ENCODE data around the gene COL5A1. TPM values are rescaled to one million over a fixed set of nuclear protein-coding genes. Genes with fewer than 3 reads are reported as not detected.
A peak's percentile ranks its signal among the peaks of the same experiment; 100 is the strongest.
"Not testable (repeated sequence)": the region's sequence is repeated elsewhere in the genome, so short reads cannot be mapped to it uniquely, and the experiment has no call there.

The COL5A1 gene
- total RNA-seq, 4 donors from 2014 or later, result 7.1 to 69.3 (median 16.1) TPM

DNA sequence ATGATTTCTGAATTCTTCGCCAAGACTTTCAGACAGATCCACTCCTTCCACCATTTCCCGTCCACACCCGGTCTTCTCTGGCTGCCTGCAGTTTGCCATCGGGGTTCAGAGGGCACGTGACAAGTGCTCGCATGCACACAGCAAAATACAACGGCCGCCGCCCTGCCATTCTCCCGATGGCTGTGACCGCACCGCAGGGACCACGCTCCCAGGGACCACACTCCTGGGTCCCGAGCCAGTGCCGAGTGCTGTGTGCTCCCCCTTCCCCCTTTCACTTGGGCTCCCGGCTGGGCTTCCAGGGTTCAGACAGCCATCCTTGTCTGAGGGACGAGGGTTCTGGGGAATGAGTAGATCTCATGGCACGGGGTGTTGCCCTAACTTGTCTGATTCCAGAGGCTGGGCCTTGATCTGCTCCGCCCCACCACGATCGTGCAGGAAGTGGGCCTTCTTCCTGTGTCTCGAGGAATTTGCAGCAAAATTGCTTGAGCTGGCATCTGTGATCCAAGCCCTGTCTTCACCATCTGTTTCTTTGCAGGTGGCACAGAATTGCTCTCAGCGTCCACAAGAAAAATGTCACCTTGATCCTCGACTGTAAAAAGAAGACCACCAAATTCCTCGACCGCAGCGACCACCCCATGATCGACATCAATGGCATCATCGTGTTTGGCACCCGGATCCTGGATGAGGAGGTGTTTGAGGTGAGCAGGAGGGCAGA, 59.2 kb downstream of the COL5A1 start:
- TF ChIP-seq POLR2A (IDR thresholded peaks at IDR 0.05) (no peak), POLR2AphosphoS5 (IDR thresholded peaks at IDR 0.05) (no peak), EP300 (IDR thresholded peaks at IDR 0.05; ENCODE audit: low read depth) (no peak)
- TF ChIP-seq, protein P1, sequence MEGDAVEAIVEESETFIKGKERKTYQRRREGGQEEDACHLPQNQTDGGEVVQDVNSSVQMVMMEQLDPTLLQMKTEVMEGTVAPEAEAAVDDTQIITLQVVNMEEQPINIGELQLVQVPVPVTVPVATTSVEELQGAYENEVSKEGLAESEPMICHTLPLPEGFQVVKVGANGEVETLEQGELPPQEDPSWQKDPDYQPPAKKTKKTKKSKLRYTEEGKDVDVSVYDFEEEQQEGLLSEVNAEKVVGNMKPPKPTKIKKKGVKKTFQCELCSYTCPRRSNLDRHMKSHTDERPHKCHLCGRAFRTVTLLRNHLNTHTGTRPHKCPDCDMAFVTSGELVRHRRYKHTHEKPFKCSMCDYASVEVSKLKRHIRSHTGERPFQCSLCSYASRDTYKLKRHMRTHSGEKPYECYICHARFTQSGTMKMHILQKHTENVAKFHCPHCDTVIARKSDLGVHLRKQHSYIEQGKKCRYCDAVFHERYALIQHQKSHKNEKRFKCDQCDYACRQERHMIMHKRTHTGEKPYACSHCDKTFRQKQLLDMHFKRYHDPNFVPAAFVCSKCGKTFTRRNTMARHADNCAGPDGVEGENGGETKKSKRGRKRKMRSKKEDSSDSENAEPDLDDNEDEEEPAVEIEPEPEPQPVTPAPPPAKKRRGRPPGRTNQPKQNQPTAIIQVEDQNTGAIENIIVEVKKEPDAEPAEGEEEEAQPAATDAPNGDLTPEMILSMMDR (IDR thresholded peaks at IDR 0.05), result no peak
- no peak overlapping the region for H3K4me3 ChIP-seq
- DNase-seq, result no peak
- 81 to 100% methylated on average over 1 to 30 of the region's 30 CpGs for WGBS, 2 donors (ENCODE audit: low coverage in 1 of 2)
- H3K27ac ChIP-seq, result no peak overlapping the region
- H3K4me1 ChIP-seq, result peaks cover 14 to 28% (median 18%) of the 10 kb centered on the region in 4 donors
- in situ Hi-C loops (cut with MboI; ENCODE audit: low pct_ligation_motif_present in 1 of 4, low pct_unique_long_range_greater_than_20kb in 1 of 4, low sequenced_read_pairs in 3 of 4), result no loop called here
- intact Hi-C loops (cut with DNase I; ENCODE audit: low total_unique reads), result no loop called here
- H3K36me3 ChIP-seq, result no peaks in the 10 kb centered on the region
- no peaks in the 10 kb centered on the region for H3K27me3 ChIP-seq
- H3K9me3 ChIP-seq, result no peaks in the 10 kb centered on the region

DNA sequence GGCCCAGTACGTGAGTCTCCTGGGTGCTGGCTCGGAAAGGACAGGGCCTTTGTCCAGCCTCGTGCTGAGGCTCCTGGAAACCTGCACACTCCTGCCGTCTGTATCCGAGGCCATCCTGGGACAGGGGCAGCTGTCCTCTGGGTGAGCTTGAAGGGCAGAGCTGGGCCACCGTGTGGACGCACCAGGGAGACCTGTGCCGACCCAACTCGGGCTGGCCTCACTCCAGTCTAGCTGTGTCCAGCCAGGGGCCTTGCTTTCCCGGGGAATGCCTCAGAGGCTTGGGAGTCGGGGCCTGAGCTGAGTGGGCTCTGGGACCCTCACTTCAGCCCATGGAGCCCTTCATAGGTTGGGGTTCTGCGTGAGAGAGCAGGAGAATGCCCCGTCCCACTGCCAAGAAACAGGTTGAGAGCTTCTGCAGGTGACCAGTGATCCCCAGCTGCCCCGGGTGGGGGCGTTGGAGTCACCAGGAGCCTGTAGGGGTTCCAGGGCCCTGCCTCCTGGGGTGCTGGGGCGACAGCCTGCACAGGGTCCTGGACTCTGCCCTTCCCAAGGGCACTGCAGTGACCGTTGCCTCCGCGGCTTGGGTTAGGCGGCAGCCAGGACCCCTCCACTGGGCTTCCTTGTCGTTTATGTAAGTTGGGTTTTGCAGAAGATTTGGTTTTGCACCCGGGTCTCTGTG, 60.1 kb downstream of the COL5A1 start:
- H3K27ac ChIP-seq, result no peak overlapping the region
- DNase-seq, result no peak
- H3K4me1 ChIP-seq, result peaks cover 17 to 37% (median 27%) of the 10 kb centered on the region in 4 donors
- WGBS, 2 donors (ENCODE audit: low coverage in 1 of 2), result 84% methylated on average over 14 of the region's 22 CpGs; no CpG with 5 or more reads in 1 of the 2 donors
- no peaks in the 10 kb centered on the region for H3K9me3 ChIP-seq
- no peaks in the 10 kb centered on the region for H3K36me3 ChIP-seq
- H3K27me3 ChIP-seq, result no peaks in the 10 kb centered on the region
- TF ChIP-seq, protein P1 (IDR thresholded peaks at IDR 0.05), result no peak
- no peak for TF ChIP-seq POLR2AphosphoS5 (IDR thresholded peaks at IDR 0.05)
- intact Hi-C loops (cut with DNase I; ENCODE audit: low total_unique reads), result no loop called here
- in situ Hi-C loops (cut with MboI; ENCODE audit: low pct_ligation_motif_present in 1 of 4, low pct_unique_long_range_greater_than_20kb in 1 of 4, low sequenced_read_pairs in 3 of 4), result no loop called here
- H3K4me3 ChIP-seq, result no peak overlapping the region

DNA sequence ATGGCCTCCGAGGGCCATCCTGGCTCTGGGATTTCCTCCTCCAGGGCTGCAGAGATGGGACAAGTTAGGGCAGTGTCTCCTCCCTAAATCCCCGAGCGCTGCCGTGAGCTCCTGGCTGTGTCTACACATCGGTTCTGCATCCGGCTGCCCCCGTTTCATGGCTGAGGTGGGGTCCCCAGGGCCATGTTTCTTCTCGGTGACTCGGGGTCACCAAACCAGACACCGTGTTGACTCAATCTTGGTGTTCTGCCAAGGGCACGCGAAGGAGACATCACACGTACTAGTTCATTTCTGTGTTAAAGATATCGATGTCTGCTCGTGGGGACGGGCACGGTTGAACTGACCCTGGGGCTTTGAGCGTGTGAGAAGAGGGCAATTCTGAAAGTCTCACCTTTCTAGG, 60.7 kb downstream of the COL5A1 start:
- intact Hi-C loops (cut with DNase I; ENCODE audit: low total_unique reads), result no loop called here
- Histone ChIP-seq H3K36me3 (no peaks in the 10 kb centered on the region), H3K9me3 (no peaks in the 10 kb centered on the region), H3K27me3 (no peaks in the 10 kb centered on the region), H3K4me1 (peaks cover 20 to 41% (median 29%) of the 10 kb centered on the region in 4 donors), H3K27ac (no peak overlapping the region), H3K4me3 (no peak overlapping the region)
- TF ChIP-seq POLR2AphosphoS5 (IDR thresholded peaks at IDR 0.05), result no peak
- TF ChIP-seq, protein P1 (IDR thresholded peaks at IDR 0.05), result no peak
- TF ChIP-seq EP300 (IDR thresholded peaks at IDR 0.05; ENCODE audit: low read depth), result no peak
- TF ChIP-seq POLR2A (IDR thresholded peaks at IDR 0.05), result no peak
- DNase-seq, result no peak
- 80% methylated on average over 18 of the region's 18 CpGs; no CpG with 5 or more reads in 1 of the 2 donors for WGBS, 2 donors (ENCODE audit: low coverage in 1 of 2)
- in situ Hi-C loops (cut with MboI; ENCODE audit: low pct_ligation_motif_present in 1 of 4, low pct_unique_long_range_greater_than_20kb in 1 of 4, low sequenced_read_pairs in 3 of 4), result no loop called here

DNA sequence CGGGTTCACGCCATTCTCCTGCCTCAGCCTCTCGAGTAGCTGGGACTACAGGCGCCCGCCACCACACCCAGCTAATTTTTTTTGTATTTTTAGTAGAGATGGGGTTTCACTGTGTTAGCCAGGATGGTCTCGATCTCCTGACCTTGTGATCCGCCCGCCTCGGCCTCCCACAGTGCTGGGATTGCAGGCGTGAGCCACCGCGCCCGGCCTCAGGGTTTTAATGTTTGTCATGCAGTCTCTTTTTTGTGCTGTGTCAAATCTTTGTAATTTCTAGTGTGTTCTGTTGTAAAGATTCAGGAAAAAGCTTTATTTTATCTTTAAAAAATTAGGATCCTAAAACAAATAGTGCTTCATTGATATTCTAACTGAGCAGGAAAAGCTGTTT, 62.1 kb downstream of the COL5A1 start:
- H3K36me3 ChIP-seq; DNase-seq; in situ Hi-C loops (cut with MboI; ENCODE audit: low pct_ligation_motif_present in 1 of 4, low pct_unique_long_range_greater_than_20kb in 1 of 4, low sequenced_read_pairs in 3 of 4); H3K27me3 ChIP-seq; intact Hi-C loops (cut with DNase I; ENCODE audit: low total_unique reads); H3K9me3 ChIP-seq; H3K4me3 ChIP-seq: not testable (repeated sequence)
- Histone ChIP-seq H3K27ac (peak overlapping the region; percentile 37 to 95 (median 89)), H3K4me1 (peaks cover 33 to 52% (median 38%) of the 10 kb centered on the region in 4 donors)
- WGBS, 2 donors (ENCODE audit: low coverage in 1 of 2), result 76% methylated on average over 13 of the region's 13 CpGs; no CpG with 5 or more reads in 1 of the 2 donors
